ENCODE data around the gene SULT1A2. TPM values are rescaled to one million over a fixed set of nuclear protein-coding genes. Genes with fewer than 3 reads are reported as not detected.
"Not testable (repeated sequence)": the region's sequence is repeated elsewhere in the genome, so short reads cannot be mapped to it uniquely, and the experiment has no call there.

Gene SULT1A2
- total RNA-seq, 1 experiment from 2014 or later = not detected

DNA sequence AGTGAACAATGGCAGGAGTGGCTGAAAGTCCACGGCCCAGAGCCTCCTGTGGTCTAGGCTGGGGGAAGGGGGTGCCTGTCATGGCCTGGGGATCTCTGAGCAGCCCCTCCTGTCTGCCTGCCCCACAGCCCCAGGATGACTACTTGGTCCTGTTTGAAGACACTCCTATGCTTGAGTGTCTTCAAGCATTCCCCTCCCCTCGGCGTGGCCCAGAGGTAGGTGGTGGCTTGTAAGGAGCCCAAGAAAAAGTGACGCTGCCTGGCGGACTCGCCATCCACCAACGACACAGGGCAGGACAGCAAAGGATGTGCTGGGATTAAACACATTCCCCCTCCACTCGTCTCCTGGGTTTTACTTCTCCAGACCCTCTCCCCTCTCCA is 7.3 kb upstream of the SULT1A2 start:
- H3K27me3 ChIP-seq (replicated peaks) = no peaks in the 10 kb centered on the region
- no peak overlapping the region for H3K27ac ChIP-seq
- no peak for DNase-seq (ENCODE audit: low read depth in 1 of 2, low spot score in 2 of 2)
- H3K4me3 ChIP-seq = no peak overlapping the region
- H3K9me3 ChIP-seq (replicated peaks) = no peaks in the 10 kb centered on the region
- H3K36me3 ChIP-seq = no peaks in the 10 kb centered on the region
- no peaks in the 10 kb centered on the region for H3K4me1 ChIP-seq (replicated peaks)

DNA sequence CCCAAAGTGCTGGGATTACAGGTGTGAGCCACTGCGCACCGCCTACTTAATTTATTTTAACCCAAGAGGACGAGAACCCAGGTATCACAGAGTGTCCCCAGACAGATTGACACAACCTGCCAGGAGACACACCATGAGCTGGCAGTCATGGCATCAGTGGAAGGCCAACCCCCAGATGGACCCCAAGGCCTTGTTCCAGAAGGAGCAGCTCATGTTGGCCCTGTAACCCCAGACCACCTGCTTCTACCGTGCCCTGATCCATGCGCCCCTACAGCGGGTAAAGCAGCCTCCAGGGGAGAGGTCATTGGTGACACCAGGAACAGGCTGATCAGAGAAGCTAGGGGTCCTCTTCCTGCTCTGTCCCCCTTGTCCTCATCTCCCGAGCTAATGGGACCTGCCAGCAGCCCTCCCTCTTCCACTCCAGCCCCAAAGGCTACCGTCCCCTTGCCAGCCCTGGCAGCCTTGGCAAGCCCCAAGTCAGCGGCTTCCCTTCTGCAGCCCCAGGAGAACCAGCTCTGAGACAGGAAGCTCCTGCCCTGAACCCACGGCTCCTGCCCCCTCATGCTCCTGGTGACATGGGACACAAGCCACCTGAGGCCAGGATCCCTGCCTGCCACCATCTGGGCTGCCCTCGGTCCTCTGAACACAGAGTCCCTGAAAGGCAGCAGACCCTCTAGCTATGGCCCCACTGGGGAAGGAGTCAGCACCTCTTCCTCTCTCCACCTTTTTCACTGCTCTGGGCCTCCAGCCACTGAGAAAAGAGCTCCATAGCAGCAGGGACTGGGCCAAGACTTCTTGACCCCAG is 6.7 kb upstream of the SULT1A2 start:
- H3K27me3 ChIP-seq (replicated peaks) = no peaks in the 10 kb centered on the region
- no peak for DNase-seq (ENCODE audit: low read depth in 1 of 2, low spot score in 2 of 2)
- no peaks in the 10 kb centered on the region for H3K36me3 ChIP-seq
- H3K9me3 ChIP-seq (replicated peaks) = no peaks in the 10 kb centered on the region
- H3K27ac ChIP-seq = no peak overlapping the region
- H3K4me3 ChIP-seq = no peak overlapping the region
- no peaks in the 10 kb centered on the region for H3K4me1 ChIP-seq (replicated peaks)

DNA sequence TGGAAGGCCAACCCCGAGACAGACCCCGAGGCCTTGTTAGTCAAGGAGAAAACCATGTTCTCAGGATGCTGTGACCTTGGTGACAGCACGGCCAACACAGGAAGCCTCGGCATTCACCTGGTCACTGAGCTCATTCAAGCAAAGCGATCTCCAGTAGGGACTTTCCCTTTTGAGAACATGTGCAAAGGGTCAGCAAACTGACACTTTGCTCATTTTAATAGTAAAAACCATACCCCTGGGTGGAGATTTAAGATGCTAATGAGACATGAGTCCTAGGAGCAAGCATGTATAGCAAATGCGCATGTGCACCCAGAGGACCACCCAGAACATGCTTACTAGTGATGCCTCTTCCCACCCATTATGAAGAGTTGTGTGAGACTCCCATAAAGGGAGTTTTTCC is 5.7 kb upstream of the SULT1A2 start:
- Histone ChIP-seq H3K36me3 (no peaks in the 10 kb centered on the region), H3K4me3 (no peak overlapping the region), H3K9me3 (replicated peaks) (no peaks in the 10 kb centered on the region), H3K27me3 (replicated peaks) (no peaks in the 10 kb centered on the region), H3K4me1 (replicated peaks) (no peaks in the 10 kb centered on the region), H3K27ac (no peak overlapping the region)
- DNase-seq (ENCODE audit: low read depth in 1 of 2, low spot score in 2 of 2) = no peak

DNA sequence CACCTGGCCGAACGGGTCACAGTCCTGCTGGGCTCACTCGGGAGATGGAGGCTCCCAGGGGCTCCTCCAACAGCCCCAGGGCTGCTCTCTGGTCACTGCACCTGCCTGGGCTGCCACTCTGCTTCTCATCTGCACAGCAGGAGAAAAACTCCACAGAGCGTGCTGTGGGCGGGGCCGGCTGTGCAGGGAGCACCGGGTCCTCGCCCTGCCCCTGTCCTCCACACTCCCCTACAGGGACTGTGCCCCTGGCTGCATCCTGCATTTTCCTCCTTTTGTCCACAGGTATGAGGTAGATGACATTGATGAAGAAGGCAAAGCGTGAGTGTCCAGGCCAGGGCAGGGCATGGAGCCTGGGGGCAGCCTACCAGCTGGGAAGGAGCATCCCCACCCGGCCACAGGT is 5.2 kb upstream of the SULT1A2 start:
- DNase-seq (ENCODE audit: low read depth in 1 of 2, low spot score in 2 of 2); H3K4me3 ChIP-seq; H3K27me3 ChIP-seq (replicated peaks): not testable (repeated sequence)

DNA sequence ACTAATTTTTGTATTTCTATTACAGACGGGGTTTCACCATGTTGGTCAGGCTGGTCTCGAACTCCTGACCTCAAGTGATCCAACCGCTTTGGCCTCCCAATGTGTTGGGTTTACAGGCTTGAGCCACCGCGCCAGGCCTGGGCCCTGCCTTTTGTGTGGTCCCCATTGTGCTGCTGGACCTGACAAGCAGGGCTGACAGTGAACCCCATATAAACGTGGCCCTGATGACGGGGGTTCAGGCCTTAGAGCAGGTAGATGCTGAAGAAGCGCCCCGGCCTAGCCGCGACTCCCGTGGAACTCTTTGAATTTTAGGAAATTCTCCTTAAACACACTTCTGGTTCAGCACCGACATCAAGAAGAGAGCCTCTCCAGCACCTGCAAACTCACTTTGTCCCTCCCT is 4.7 kb upstream of the SULT1A2 start:
- H3K9me3 ChIP-seq (replicated peaks); DNase-seq (ENCODE audit: low read depth in 1 of 2, low spot score in 2 of 2); H3K4me3 ChIP-seq: not testable (repeated sequence)

More for the DNA sequence above, 5.2 kb upstream of the SULT1A2 start:
- not testable (repeated sequence) for H3K36me3 ChIP-seq; H3K4me1 ChIP-seq (replicated peaks); H3K9me3 ChIP-seq (replicated peaks); H3K27ac ChIP-seq

DNA sequence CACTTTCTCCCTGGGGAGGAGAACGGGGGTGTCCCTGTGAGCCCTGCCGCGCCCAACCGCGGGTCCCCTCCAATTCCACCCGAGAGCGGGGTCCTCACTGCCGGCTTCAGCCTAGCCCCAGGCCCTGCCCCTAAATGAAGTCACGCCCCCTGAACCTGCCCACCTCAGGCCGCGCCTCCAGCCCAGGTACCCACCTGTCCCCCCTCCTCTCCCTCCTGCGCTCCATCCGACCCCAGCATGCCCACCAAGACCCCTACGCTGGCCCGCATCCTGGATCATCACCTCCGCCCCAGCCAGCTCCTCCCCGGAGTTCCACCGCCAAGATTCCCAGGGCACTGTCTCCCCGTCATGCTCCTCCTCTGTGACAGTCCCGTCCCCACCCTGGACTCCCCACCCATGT is 4.1 kb upstream of the SULT1A2 start:
- not testable (repeated sequence) for H3K9me3 ChIP-seq (replicated peaks); H3K36me3 ChIP-seq; H3K27me3 ChIP-seq (replicated peaks); H3K4me1 ChIP-seq (replicated peaks); H3K27ac ChIP-seq; DNase-seq (ENCODE audit: low read depth in 1 of 2, low spot score in 2 of 2); H3K4me3 ChIP-seq

More for the DNA sequence above, 4.7 kb upstream of the SULT1A2 start:
- H3K27ac ChIP-seq; H3K36me3 ChIP-seq; H3K4me1 ChIP-seq (replicated peaks); H3K27me3 ChIP-seq (replicated peaks): not testable (repeated sequence)

DNA sequence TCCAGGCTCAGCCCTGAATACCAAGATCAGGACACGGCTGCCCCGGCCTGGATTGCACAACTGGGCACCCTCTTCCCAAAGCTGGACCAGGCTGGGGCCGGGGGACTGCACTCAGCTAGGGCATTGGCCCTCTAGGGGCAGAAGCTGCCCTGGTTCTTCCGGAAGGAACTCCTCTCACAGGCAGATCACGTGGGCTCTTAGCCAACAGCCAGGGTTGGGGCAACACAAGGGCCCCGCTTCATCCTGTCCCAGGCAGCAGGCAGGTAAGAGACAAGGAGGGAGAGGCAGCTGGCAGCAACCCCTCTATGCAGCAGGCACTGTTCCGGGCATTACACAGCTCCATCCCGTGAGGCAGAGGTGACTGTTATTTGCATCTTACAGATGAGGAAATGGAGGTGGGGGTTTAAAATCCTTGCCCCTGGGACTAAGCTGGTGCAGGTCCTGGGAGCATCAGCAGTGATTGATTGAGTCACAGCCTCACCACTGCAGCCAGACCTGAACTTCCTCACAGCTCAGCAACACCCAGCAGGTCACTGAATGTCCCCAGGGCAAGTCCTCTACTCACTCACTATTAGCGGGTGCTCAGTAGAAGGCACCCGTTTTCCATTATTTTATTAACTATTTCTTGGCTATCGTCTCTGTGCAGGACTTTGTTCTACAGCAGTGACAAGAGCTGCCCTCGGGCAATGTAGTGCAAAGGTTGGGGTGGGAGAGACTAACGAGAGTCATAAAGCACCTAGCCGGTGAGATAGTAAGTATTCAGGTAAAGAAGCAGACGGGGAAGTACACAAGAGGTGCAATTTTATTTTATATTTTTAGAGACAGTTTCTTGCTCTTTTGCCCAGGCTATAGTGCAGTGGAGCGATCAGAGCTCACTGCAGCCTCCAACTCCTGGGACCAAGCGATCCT is 2.8 kb upstream of the SULT1A2 start:
- H3K36me3 ChIP-seq; H3K4me3 ChIP-seq; H3K9me3 ChIP-seq (replicated peaks); H3K27ac ChIP-seq; H3K27me3 ChIP-seq (replicated peaks); DNase-seq (ENCODE audit: low read depth in 1 of 2, low spot score in 2 of 2); H3K4me1 ChIP-seq (replicated peaks): not testable (repeated sequence)

DNA sequence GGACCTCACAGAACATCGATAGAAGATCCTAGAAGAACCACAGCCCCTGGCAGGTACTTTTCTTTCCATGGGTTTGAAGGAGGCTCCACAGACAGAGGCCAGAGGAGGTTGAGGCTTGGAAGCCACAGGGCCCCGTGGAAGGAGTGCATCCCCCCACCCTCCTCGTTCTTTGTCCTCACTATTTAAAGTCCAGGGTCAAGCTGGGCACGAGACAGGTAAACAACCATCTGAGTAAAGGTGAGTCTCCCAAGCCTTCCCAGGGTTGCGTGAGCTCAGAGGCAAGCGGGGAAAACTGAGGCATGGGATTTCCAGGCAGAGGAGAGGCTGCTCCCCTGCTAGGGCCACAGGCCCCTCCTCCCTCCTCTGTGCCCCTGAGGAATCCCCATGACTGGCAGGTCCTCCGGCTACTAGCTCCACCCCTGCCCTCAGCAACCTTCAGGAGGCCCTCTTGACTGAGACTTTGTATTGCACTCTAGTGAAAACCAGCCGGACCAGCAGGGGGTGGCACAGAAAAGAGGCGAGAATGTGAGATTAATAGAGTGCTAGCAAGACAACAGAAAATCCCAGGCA is 927 bp upstream of the SULT1A2 start:
- Histone ChIP-seq H3K36me3 (no peaks in the 10 kb centered on the region), H3K9me3 (replicated peaks) (no peaks in the 10 kb centered on the region), H3K4me3 (no peak overlapping the region), H3K27me3 (replicated peaks) (no peaks in the 10 kb centered on the region), H3K4me1 (replicated peaks) (no peaks in the 10 kb centered on the region), H3K27ac (no peak overlapping the region)
- DNase-seq (ENCODE audit: low read depth in 1 of 2, low spot score in 2 of 2) = no peak

DNA sequence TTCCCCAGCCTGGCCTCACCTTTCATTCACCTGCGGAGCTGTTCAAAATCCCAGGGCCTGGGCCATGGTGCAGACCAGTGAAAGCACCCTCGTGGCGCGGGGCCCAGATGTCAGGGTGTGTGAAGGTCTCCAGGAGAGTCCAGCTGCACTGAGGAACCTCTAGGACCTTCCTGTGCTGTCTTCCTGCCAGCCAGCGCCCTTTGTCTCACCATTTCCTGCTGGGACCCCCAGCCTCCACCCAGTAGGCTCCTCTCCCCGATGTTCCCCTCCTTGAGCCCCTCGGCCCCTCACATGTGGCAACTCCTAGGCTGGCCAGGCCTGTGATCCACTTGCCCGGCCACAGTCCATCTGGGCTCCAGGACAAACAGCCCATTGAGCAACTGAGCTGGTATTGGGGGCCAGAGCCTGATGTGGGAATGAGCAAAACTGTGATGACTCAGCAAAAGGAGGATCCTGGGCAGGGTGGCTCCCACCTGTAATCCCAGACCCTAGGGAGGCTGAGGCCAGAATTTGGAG is 677 bp downstream of the SULT1A2 start:
- no peaks in the 10 kb centered on the region for H3K4me1 ChIP-seq (replicated peaks)
- no peak overlapping the region for H3K27ac ChIP-seq
- H3K9me3 ChIP-seq (replicated peaks) = no peaks in the 10 kb centered on the region
- no peak for DNase-seq (ENCODE audit: low read depth in 1 of 2, low spot score in 2 of 2)
- no peaks in the 10 kb centered on the region for H3K27me3 ChIP-seq (replicated peaks)
- H3K4me3 ChIP-seq = no peak overlapping the region
- H3K36me3 ChIP-seq = peaks cover under 1% of the 10 kb centered on the region

DNA sequence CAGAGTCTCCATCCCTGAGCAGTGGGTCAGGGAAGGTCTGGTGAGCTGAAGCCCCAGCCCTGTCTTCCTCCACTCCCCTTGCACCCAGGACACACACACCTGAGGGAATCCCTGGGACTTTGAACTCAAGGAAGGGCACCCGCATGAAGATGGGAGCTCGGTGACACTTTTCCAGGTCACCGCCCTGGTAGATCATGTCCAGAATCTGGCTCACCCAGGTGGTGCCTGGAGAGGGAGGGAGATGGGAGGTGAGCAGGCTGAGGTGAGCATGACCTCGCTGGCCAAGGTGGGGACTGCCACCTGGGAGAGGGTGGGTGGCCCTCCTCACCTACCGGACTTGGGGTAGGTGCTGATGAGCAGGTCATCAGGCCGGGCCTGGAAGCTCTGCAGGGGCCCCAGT is 1.4 kb downstream of the SULT1A2 start:
- not testable (repeated sequence) for H3K27ac ChIP-seq; H3K27me3 ChIP-seq (replicated peaks); H3K9me3 ChIP-seq (replicated peaks); H3K36me3 ChIP-seq; DNase-seq (ENCODE audit: low read depth in 1 of 2, low spot score in 2 of 2); H3K4me1 ChIP-seq (replicated peaks); H3K4me3 ChIP-seq

DNA sequence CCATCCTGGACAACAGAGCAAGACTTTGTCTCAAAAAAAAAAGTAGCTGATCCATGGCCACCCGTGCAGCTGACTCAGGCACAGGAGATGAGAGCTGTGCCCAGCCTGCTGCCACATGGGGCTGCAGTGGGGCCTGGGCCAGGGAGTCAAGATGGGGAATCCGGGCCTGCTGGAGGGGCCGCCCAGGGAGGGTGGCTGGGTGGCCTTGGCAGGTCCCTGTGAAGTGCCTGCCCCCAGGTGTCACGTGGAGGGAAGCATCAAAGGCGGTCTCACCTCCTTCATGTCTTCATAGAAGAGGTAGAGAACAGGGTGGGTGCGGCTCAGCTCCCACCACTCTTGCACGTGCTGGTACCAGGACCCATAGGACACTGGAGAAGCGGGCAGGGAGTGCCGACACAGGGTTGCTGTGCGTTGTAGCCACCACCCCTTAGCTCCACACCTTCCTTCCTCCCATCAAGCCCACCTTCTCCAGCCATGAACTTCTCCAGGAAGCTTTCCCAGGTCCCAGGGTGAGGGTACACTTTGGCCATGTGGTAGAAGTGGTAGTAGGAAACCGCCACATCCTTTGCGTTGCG is 3.8 kb downstream of the SULT1A2 start:
- Histone ChIP-seq H3K27ac (no peak overlapping the region), H3K27me3 (replicated peaks) (no peaks in the 10 kb centered on the region), H3K4me3 (no peak overlapping the region), H3K36me3 (peaks cover 16% of the 10 kb centered on the region), H3K9me3 (replicated peaks) (no peaks in the 10 kb centered on the region), H3K4me1 (replicated peaks) (no peaks in the 10 kb centered on the region)
- DNase-seq (ENCODE audit: low read depth in 1 of 2, low spot score in 2 of 2) = no peak

DNA sequence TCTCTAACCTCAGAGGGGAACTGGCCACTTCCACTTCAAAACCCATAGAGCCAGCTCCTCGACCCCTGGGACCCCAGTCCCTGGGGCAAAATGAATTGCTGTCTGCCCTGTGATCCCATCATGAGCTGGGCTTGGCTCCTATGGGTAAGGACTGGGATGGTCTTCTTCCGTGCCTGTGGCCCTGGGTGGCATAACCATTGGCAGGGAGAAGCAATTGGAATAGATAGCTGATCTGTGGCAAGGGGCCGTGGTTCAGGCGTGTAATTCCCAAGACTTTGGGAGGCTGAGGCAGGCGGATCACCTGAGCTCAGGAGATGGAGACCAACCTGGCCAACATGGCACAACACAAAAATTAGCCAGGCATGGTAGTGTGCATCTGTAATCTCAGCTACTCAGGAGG is 4.3 kb downstream of the SULT1A2 start:
- Histone ChIP-seq H3K27ac (no peak overlapping the region), H3K9me3 (replicated peaks) (no peaks in the 10 kb centered on the region), H3K4me1 (replicated peaks) (peaks cover 1% of the 10 kb centered on the region), H3K4me3 (no peak overlapping the region), H3K36me3 (peaks cover 16% of the 10 kb centered on the region), H3K27me3 (replicated peaks) (no peaks in the 10 kb centered on the region)
- no peak for DNase-seq (ENCODE audit: low read depth in 1 of 2, low spot score in 2 of 2)

DNA sequence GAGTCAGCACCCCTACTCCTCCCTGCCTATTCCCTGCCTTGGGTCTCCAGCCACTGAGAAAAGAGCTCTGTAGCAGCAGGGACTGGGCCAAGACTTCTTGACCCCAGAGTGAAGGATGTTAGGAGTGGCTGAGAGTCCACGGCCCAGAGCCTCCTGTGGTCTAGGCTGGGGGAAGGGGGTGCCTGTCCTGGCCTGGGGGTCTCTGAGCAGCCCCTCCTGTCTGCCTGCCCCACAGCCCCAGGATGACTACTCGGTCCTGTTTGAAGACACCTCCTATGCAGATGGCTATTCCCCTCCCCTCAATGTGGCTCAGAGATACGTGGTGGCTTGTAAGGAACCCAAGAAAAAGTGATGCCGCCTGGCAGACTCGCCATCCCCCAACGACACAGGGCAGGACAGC is 5.5 kb downstream of the SULT1A2 start:
- H3K9me3 ChIP-seq (replicated peaks) = no peaks in the 10 kb centered on the region
- peaks cover 6% of the 10 kb centered on the region for H3K4me1 ChIP-seq (replicated peaks)
- no peak overlapping the region for H3K4me3 ChIP-seq
- DNase-seq (ENCODE audit: low read depth in 1 of 2, low spot score in 2 of 2) = no peak
- no peaks in the 10 kb centered on the region for H3K27me3 ChIP-seq (replicated peaks)
- peaks cover 19% of the 10 kb centered on the region for H3K36me3 ChIP-seq
- H3K27ac ChIP-seq = no peak overlapping the region
